ENCODE measurements around the gene TBC1D22A.

The TBC1D22A gene

DNA sequence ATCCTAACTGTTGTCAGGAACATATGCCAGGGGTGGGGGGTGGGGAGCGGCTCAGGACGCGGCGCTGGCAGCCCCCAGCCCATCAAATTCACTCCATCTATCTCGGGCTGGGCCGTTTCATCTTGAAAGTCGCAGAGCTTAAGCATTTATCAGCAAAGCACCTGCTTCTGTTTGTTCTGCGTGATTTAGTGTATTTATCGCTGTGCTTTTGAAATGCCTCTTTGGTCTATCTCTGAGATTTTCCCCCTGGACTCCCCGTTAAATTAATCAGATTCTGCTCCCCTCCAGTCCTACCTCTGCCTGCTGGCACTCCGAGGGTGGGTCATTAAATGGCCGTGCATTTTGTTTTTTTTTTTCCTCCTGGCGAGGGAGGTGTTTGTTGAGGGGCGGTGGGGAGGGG is 446.2 kb downstream of the TBC1D22A start:
- no peaks in the 10 kb centered on the region for H3K9me3 ChIP-seq (ENCODE audit: insufficient read depth, low read length)
- H3K4me3 ChIP-seq (ENCODE audit: low read length): no peak overlapping the region
- no peak overlapping the region for H3K9ac ChIP-seq (ENCODE audit: low read length)
- no peaks in the 10 kb centered on the region for H4K20me1 ChIP-seq (ENCODE audit: insufficient read depth, low read length)
- no peak overlapping the region for H3K27ac ChIP-seq (ENCODE audit: low read length)
- H3K79me2 ChIP-seq (ENCODE audit: low read length): no peaks in the 10 kb centered on the region
- H3K36me3 ChIP-seq (replicated peaks; ENCODE audit: low read depth, low read length): no peaks in the 10 kb centered on the region
- TF ChIP-seq CTCF (IDR thresholded peaks at IDR 0.05; ENCODE audit: low read depth, low read length): no peak
- no peak for TF ChIP-seq EZH2phosphoT487 (IDR thresholded peaks at IDR 0.05; ENCODE audit: low read depth)
- no peak overlapping the region for H2AFZ ChIP-seq (ENCODE audit: low read depth, low read length)
- no peaks in the 10 kb centered on the region for H3K27me3 ChIP-seq (ENCODE audit: low read depth, low read length)
- H3K4me1 ChIP-seq (ENCODE audit: low read length): no peaks in the 10 kb centered on the region
- H3K4me2 ChIP-seq (ENCODE audit: low read length): no peak overlapping the region

GRCh38 chr22:47209040-47209514 is 446.6 kb downstream of the TBC1D22A start:
- Histone ChIP-seq H3K9me3 (ENCODE audit: insufficient read depth, low read length) (no peaks in the 10 kb centered on the region), H4K20me1 (ENCODE audit: insufficient read depth, low read length) (no peaks in the 10 kb centered on the region), H3K4me1 (ENCODE audit: low read length) (no peaks in the 10 kb centered on the region), H2AFZ (ENCODE audit: low read depth, low read length) (no peak overlapping the region), H3K9ac (ENCODE audit: low read length) (no peak overlapping the region), H3K36me3 (replicated peaks; ENCODE audit: low read depth, low read length) (no peaks in the 10 kb centered on the region), H3K79me2 (ENCODE audit: low read length) (no peaks in the 10 kb centered on the region), H3K27ac (ENCODE audit: low read length) (no peak overlapping the region), H3K4me3 (ENCODE audit: low read length) (no peak overlapping the region), H3K27me3 (ENCODE audit: low read depth, low read length) (no peaks in the 10 kb centered on the region), H3K4me2 (ENCODE audit: low read length) (no peak overlapping the region)
- TF ChIP-seq CTCF (IDR thresholded peaks at IDR 0.05; ENCODE audit: low read depth, low read length): no peak
- TF ChIP-seq EZH2phosphoT487 (IDR thresholded peaks at IDR 0.05; ENCODE audit: low read depth): no peak

- Histone ChIP-seq H3K27me3 (ENCODE audit: low read depth, low read length) (no peaks in the 10 kb centered on the region), H3K36me3 (replicated peaks; ENCODE audit: low read depth, low read length) (no peaks in the 10 kb centered on the region), H3K27ac (ENCODE audit: low read length) (no peak overlapping the region), H2AFZ (ENCODE audit: low read depth, low read length) (no peak overlapping the region), H3K79me2 (ENCODE audit: low read length) (no peaks in the 10 kb centered on the region), H3K9ac (ENCODE audit: low read length) (no peak overlapping the region), H3K4me2 (ENCODE audit: low read length) (no peak overlapping the region), H3K4me1 (ENCODE audit: low read length) (no peaks in the 10 kb centered on the region), H3K4me3 (ENCODE audit: low read length) (no peak overlapping the region), H4K20me1 (ENCODE audit: insufficient read depth, low read length) (no peaks in the 10 kb centered on the region), H3K9me3 (ENCODE audit: insufficient read depth, low read length) (no peaks in the 10 kb centered on the region)
- TF ChIP-seq CTCF (IDR thresholded peaks at IDR 0.05; ENCODE audit: low read depth, low read length): no peak
- no peak for TF ChIP-seq EZH2phosphoT487 (IDR thresholded peaks at IDR 0.05; ENCODE audit: low read depth)
Observed at GRCh38 chr22:47209547-47210023, 447.1 kb downstream of the TBC1D22A start.

GRCh38 chr22:47210112-47210657 is 447.7 kb downstream of the TBC1D22A start:
- no peak overlapping the region for H3K4me2 ChIP-seq (ENCODE audit: low read length)
- no peak overlapping the region for H3K4me3 ChIP-seq (ENCODE audit: low read length)
- H3K27ac ChIP-seq (ENCODE audit: low read length): no peak overlapping the region
- no peaks in the 10 kb centered on the region for H3K9me3 ChIP-seq (ENCODE audit: insufficient read depth, low read length)
- no peaks in the 10 kb centered on the region for H3K4me1 ChIP-seq (ENCODE audit: low read length)
- TF ChIP-seq EZH2phosphoT487 (IDR thresholded peaks at IDR 0.05; ENCODE audit: low read depth) (no peak), CTCF (IDR thresholded peaks at IDR 0.05; ENCODE audit: low read depth, low read length) (no peak)
- no peaks in the 10 kb centered on the region for H4K20me1 ChIP-seq (ENCODE audit: insufficient read depth, low read length)
- H3K27me3 ChIP-seq (ENCODE audit: low read depth, low read length): 0 out of 2 replicates have a peak, but pooled peaks cover 2% of the 10 kb centered on the region
- no peak overlapping the region for H2AFZ ChIP-seq (ENCODE audit: low read depth, low read length)
- H3K79me2 ChIP-seq (ENCODE audit: low read length): no peaks in the 10 kb centered on the region
- H3K9ac ChIP-seq (ENCODE audit: low read length): no peak overlapping the region
- no peaks in the 10 kb centered on the region for H3K36me3 ChIP-seq (replicated peaks; ENCODE audit: low read depth, low read length)

Measured in OCI-LY3 (cell line).